ENCODE results near the gene GLB1L.

GLB1L gene

GRCh38 chr2:219290381-219291171 lies 45.3 kb upstream of the GLB1L start:
- H3K79me2 ChIP-seq (ENCODE audit: insufficient read depth, low read length), result no peaks in the 10 kb centered on the region
- H3K9me2 ChIP-seq (replicated peaks; ENCODE audit: insufficient read depth, low read length), result no peaks in the 10 kb centered on the region
- H3K27ac ChIP-seq (ENCODE audit: low read depth, low read length), result no peak overlapping the region
- H3K4me2 ChIP-seq (ENCODE audit: low read depth, low read length, poor library complexity, severe bottlenecking), result no peak overlapping the region
- TF ChIP-seq EZH2phosphoT487 (conservative IDR thresholded peaks at IDR 0.05; ENCODE audit: low read length) (no peak), CTCF (IDR thresholded peaks at IDR 0.05; ENCODE audit: insufficient read depth, low read length, poor library complexity, severe bottlenecking) (no peak)
- H3K27me3 ChIP-seq (ENCODE audit: low read length), result no peaks in the 10 kb centered on the region
- no peak overlapping the region for H2AFZ ChIP-seq (ENCODE audit: low read depth, low read length, severe bottlenecking)
- H3K36me3 ChIP-seq (ENCODE audit: low read length), result no peaks in the 10 kb centered on the region
- no peak overlapping the region for H3K9ac ChIP-seq (ENCODE audit: low read length)
- H3K9me3 ChIP-seq (ENCODE audit: insufficient read depth, low read length), result no peaks in the 10 kb centered on the region
- H3F3A ChIP-seq (ENCODE audit: insufficient read depth), result no peaks in the 10 kb centered on the region
- H4K20me1 ChIP-seq (ENCODE audit: low read depth, low read length), result no peaks in the 10 kb centered on the region
- H3K4me3 ChIP-seq (ENCODE audit: insufficient read depth, low read length, poor library complexity, severe bottlenecking), result no peak overlapping the region

- no peak overlapping the region for H3K27ac ChIP-seq (ENCODE audit: low read depth, low read length)
- H3K27me3 ChIP-seq (ENCODE audit: low read length), result no peaks in the 10 kb centered on the region
- no peaks in the 10 kb centered on the region for H3F3A ChIP-seq (ENCODE audit: insufficient read depth)
- H3K79me2 ChIP-seq (ENCODE audit: insufficient read depth, low read length), result no peaks in the 10 kb centered on the region
- H3K9me3 ChIP-seq (ENCODE audit: insufficient read depth, low read length), result no peaks in the 10 kb centered on the region
- no peak overlapping the region for H2AFZ ChIP-seq (ENCODE audit: low read depth, low read length, severe bottlenecking)
- no peak overlapping the region for H3K4me2 ChIP-seq (ENCODE audit: low read depth, low read length, poor library complexity, severe bottlenecking)
- no peaks in the 10 kb centered on the region for H3K36me3 ChIP-seq (ENCODE audit: low read length)
- H3K9me2 ChIP-seq (replicated peaks; ENCODE audit: insufficient read depth, low read length), result no peaks in the 10 kb centered on the region
- TF ChIP-seq CTCF (IDR thresholded peaks at IDR 0.05; ENCODE audit: insufficient read depth, low read length, poor library complexity, severe bottlenecking) (no peak), EZH2phosphoT487 (conservative IDR thresholded peaks at IDR 0.05; ENCODE audit: low read length) (no peak)
- H3K4me3 ChIP-seq (ENCODE audit: insufficient read depth, low read length, poor library complexity, severe bottlenecking), result no peak overlapping the region
- no peaks in the 10 kb centered on the region for H4K20me1 ChIP-seq (ENCODE audit: low read depth, low read length)
- no peak overlapping the region for H3K9ac ChIP-seq (ENCODE audit: low read length)
Measured at GRCh38 chr2:219289537-219290361, 44.5 kb upstream of the GLB1L start.

- Histone ChIP-seq H3K4me2 (ENCODE audit: low read depth, low read length, poor library complexity, severe bottlenecking) (no peak overlapping the region), H4K20me1 (ENCODE audit: low read depth, low read length) (no peaks in the 10 kb centered on the region), H3F3A (ENCODE audit: insufficient read depth) (no peaks in the 10 kb centered on the region), H3K36me3 (ENCODE audit: low read length) (no peaks in the 10 kb centered on the region), H2AFZ (ENCODE audit: low read depth, low read length, severe bottlenecking) (no peak overlapping the region), H3K27ac (ENCODE audit: low read depth, low read length) (no peak overlapping the region), H3K27me3 (ENCODE audit: low read length) (no peaks in the 10 kb centered on the region), H3K9me2 (replicated peaks; ENCODE audit: insufficient read depth, low read length) (no peaks in the 10 kb centered on the region), H3K79me2 (ENCODE audit: insufficient read depth, low read length) (no peaks in the 10 kb centered on the region), H3K9me3 (ENCODE audit: insufficient read depth, low read length) (no peaks in the 10 kb centered on the region), H3K4me3 (ENCODE audit: insufficient read depth, low read length, poor library complexity, severe bottlenecking) (no peak overlapping the region), H3K9ac (ENCODE audit: low read length) (no peak overlapping the region)
- TF ChIP-seq EZH2phosphoT487 (conservative IDR thresholded peaks at IDR 0.05; ENCODE audit: low read length), result no peak
- no peak for TF ChIP-seq CTCF (IDR thresholded peaks at IDR 0.05; ENCODE audit: insufficient read depth, low read length, poor library complexity, severe bottlenecking)
Measured at GRCh38 chr2:219289195-219289536, 43.9 kb upstream of the GLB1L start.
